HEK293 (cell line): ENCODE measurements around the gene CCDC187.

Experiments used
- CTCF ChIA-PET: fragments of 350-600 bp; formaldehyde crosslinking; extraction: SDS; loops from one replicate; lab custom pipeline; 2021; ENCODE audit warnings: antibody characterized with exemption; lab: Yijun Ruan, JAX
- POLR2A ChIA-PET: fragments of 300-600 bp; formaldehyde crosslinking; extraction: SDS; loops from one replicate; lab custom pipeline; 2020; ENCODE audit warnings: antibody characterized with exemption, inconsistent platforms; lab: Yijun Ruan, JAX
- H3K27ac ChIP-seq: fragments of 200-500 bp; sonication (Bioruptor generic); 2 replicates; pipeline ENCODE4 v1.5.1; 2014; ENCODE audit warnings: low read depth, low read length, control low read depth, inconsistent platforms; ENCODE audit errors: extremely low read depth
- H3K36me3 ChIP-seq, 2 experiments: fragments of 200-500 bp in 1 of 2; sonication (Bioruptor generic) in 1 of 2; 1 replicate in 1 of 2; 2 replicates in 1 of 2; pipeline ENCODE4 v1.5.1; 2014 to 2017; ENCODE audit warnings: inconsistent platforms in 2 of 2, low read length in 2 of 2; ENCODE audit not compliant: control insufficient read depth in 2 of 2, insufficient read depth in 1 of 2
- H3K4me1 ChIP-seq: fragments of 200-500 bp; sonication (Bioruptor generic); 2 replicates; pipeline ENCODE4 v1.5.1; 2014; ENCODE audit warnings: mild to moderate bottlenecking, low read length, inconsistent platforms; ENCODE audit not compliant: control insufficient read depth, insufficient read depth
- H3K4me3 ChIP-seq: 2 replicates; pipeline ENCODE4 v1.5.1; 2011; ENCODE audit warnings: low read depth, mild to moderate bottlenecking, control low read depth, low read length, moderate library complexity
- H3K9me3 ChIP-seq: fragments of 200-500 bp; sonication (Bioruptor generic); 2 replicates; pipeline ENCODE4 v1.5.1; 2014; ENCODE audit warnings: low read depth, low read length, inconsistent platforms; ENCODE audit not compliant: control insufficient read depth, insufficient read depth
- AEBP2 ChIP-seq: fragments of 450-650 bp; formaldehyde crosslinking; IDR thresholded peaks from 2 replicates; pipeline ENCODE4 v1.5.1; 2016; ENCODE audit warnings: missing biosample characterization, missing genetic modification characterization, borderline replicate concordance
- BCL11B ChIP-seq: fragments of 450-650 bp; formaldehyde crosslinking; IDR thresholded peaks from 2 replicates; pipeline ENCODE4 v1.5.1; 2016; ENCODE audit warnings: low read depth, missing biosample characterization, missing genetic modification characterization
- EGR2 ChIP-seq: fragments of 450-650 bp; formaldehyde crosslinking; IDR thresholded peaks from 2 replicates; pipeline ENCODE4 v1.5.1; 2016; ENCODE audit warnings: low read depth, missing biosample characterization, missing genetic modification characterization
- GLIS2 ChIP-seq: fragments of 450-650 bp; formaldehyde crosslinking; IDR thresholded peaks from 2 replicates; pipeline ENCODE4 v1.5.1; 2016; ENCODE audit warnings: missing biosample characterization, missing genetic modification characterization
- HOXA7 ChIP-seq: sonication (generic); formaldehyde crosslinking; IDR thresholded peaks from 2 replicates; pipeline ENCODE4 v1.8.1; 2022; ENCODE audit warnings: missing genetic modification reagents, borderline replicate concordance
- IKZF3 ChIP-seq: fragments of 450-650 bp; IDR thresholded peaks from 2 replicates; pipeline ENCODE4 v1.5.0; 2018; ENCODE audit warnings: missing biosample characterization, mild to moderate bottlenecking, missing genetic modification characterization, moderate library complexity
- MEIS1 ChIP-seq: sonication (generic); formaldehyde crosslinking; IDR thresholded peaks from 2 replicates; pipeline ENCODE4 v1.8.1; 2022; ENCODE audit warnings: missing genetic modification reagents, mild to moderate bottlenecking, borderline replicate concordance
- OVOL3 ChIP-seq: fragments of 450-650 bp; formaldehyde crosslinking; IDR thresholded peaks from 2 replicates; pipeline ENCODE4 v1.5.1; 2016; ENCODE audit warnings: missing biosample characterization, missing genetic modification characterization
- PBX3 ChIP-seq: sonication (generic); formaldehyde crosslinking; IDR thresholded peaks from 2 replicates; pipeline ENCODE4 v1.8.1; 2022; ENCODE audit warnings: mild to moderate bottlenecking, moderate library complexity, missing genetic modification reagents
- ZBTB11 ChIP-seq: fragments of 450-650 bp; formaldehyde crosslinking; conservative IDR thresholded peaks from 2 replicates; pipeline ENCODE4 v1.5.1; 2016; ENCODE audit warnings: low read depth, missing biosample characterization, missing genetic modification characterization
- ZBTB20 ChIP-seq: fragments of 450-650 bp; formaldehyde crosslinking; IDR thresholded peaks from 2 replicates; pipeline ENCODE4 v1.5.1; 2016; ENCODE audit warnings: missing biosample characterization, missing genetic modification characterization
- ZBTB21 ChIP-seq: fragments of 450-650 bp; formaldehyde crosslinking; IDR thresholded peaks from 2 replicates; pipeline ENCODE4 v1.5.1; 2017; ENCODE audit warnings: missing biosample characterization, missing genetic modification characterization
- ZBTB48 ChIP-seq: fragments of 450-650 bp; formaldehyde crosslinking; IDR thresholded peaks from 2 replicates; pipeline ENCODE4 v1.5.1; 2016; ENCODE audit warnings: missing biosample characterization, missing genetic modification characterization
- ZFP69B ChIP-seq: fragments of 450-650 bp; formaldehyde crosslinking; IDR thresholded peaks from 2 replicates; pipeline ENCODE4 v1.5.1; 2016; ENCODE audit warnings: missing biosample characterization, missing genetic modification characterization
- ZIC2 ChIP-seq: fragments of 450-650 bp; formaldehyde crosslinking; IDR thresholded peaks from 2 replicates; pipeline ENCODE4 v1.5.1; 2016; ENCODE audit warnings: missing biosample characterization, missing genetic modification characterization
- ZNF202 ChIP-seq: fragments of 450-650 bp; formaldehyde crosslinking; IDR thresholded peaks from 2 replicates; pipeline ENCODE4 v1.5.1; 2016; ENCODE audit warnings: missing biosample characterization, missing genetic modification characterization, borderline replicate concordance
- ZNF221 ChIP-seq: fragments of 450-650 bp; formaldehyde crosslinking; IDR thresholded peaks from 2 replicates; pipeline ENCODE4 v1.5.1; 2017; ENCODE audit warnings: missing biosample characterization, missing genetic modification characterization, borderline replicate concordance
- ZNF292 ChIP-seq: fragments of 450-650 bp; formaldehyde crosslinking; IDR thresholded peaks from 2 replicates; pipeline ENCODE4 v1.5.1; 2016; ENCODE audit warnings: low read depth, missing biosample characterization, missing genetic modification characterization, borderline replicate concordance
- ZNF433 ChIP-seq: fragments of 450-650 bp; formaldehyde crosslinking; IDR thresholded peaks from 2 replicates; pipeline ENCODE4 v1.5.1; 2016; ENCODE audit warnings: missing biosample characterization, missing genetic modification characterization, low read depth
- ZNF518A ChIP-seq: fragments of 450-650 bp; formaldehyde crosslinking; conservative IDR thresholded peaks from 2 replicates; pipeline ENCODE4 v1.5.1; 2016; ENCODE audit warnings: low read depth, missing biosample characterization, missing genetic modification characterization
- ZNF555 ChIP-seq: fragments of 450-650 bp; formaldehyde crosslinking; conservative IDR thresholded peaks from 2 replicates; pipeline ENCODE4 v1.5.1; 2017; ENCODE audit warnings: missing biosample characterization, mild to moderate bottlenecking, missing genetic modification characterization, inconsistent platforms
- ZNF629 ChIP-seq: fragments of 450-650 bp; formaldehyde crosslinking; IDR thresholded peaks from 2 replicates; pipeline ENCODE4 v1.5.1; 2017; ENCODE audit warnings: missing biosample characterization, missing genetic modification characterization
- ZNF660 ChIP-seq: fragments of 450-650 bp; IDR thresholded peaks from 2 replicates; pipeline ENCODE4 v1.5.1; 2018; ENCODE audit warnings: missing biosample characterization, mild to moderate bottlenecking, missing genetic modification characterization
- ZNF692 ChIP-seq: fragments of 450-650 bp; formaldehyde crosslinking; IDR thresholded peaks from 2 replicates; pipeline ENCODE4 v1.5.1; 2016; ENCODE audit warnings: missing biosample characterization, missing genetic modification characterization
- ZNF747 ChIP-seq: fragments of 450-650 bp; formaldehyde crosslinking; IDR thresholded peaks from 2 replicates; pipeline ENCODE4 v1.5.1; 2016; ENCODE audit warnings: missing biosample characterization, missing genetic modification characterization
- ZSCAN23 ChIP-seq: fragments of 450-650 bp; formaldehyde crosslinking; IDR thresholded peaks from 2 replicates; pipeline ENCODE4 v1.5.1; 2016; ENCODE audit warnings: missing biosample characterization, missing genetic modification characterization

Gene CCDC187

DNA sequence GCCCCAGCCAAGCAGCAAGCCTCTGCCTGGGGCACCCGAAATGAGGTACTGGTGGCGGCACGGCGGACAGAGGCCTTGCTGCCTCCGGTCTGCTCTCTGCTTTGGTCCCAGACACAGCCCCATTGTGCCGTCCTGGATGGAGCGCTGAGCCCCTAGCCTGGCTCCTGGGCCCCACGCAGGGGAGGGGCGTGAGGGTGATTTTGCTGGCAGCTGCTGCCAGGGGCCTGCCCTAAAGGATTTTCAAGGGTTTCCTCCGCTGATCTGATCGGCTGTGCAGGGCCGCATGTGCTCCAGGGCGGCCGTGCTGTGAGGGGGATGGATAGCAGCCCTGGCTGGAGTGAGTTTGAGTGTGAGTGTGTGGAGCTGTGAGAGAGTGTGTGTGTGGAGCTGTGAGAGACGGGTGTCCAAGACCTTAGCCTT, 24.7 kb upstream of the CCDC187 start:
- ChIA-PET POLR2A (interaction anchor here (0.8 to 2.0 kb wide), 3 partner anchors 18 to 42 kb away, joined by 3 to 8 read pairs (median 6); no protein-coding TSS in a partner anchor), CTCF (interaction anchor here (0.6 to 2.9 kb wide), 5 partner anchors 11 to 401 kb away, joined by 3 to 23 read pairs (median 3); no protein-coding TSS in a partner anchor)
- Histone ChIP-seq H3K4me3 (peak overlapping the region; percentile 58), H3K36me3 (peaks cover 0 to 9% of the 10 kb centered on the region in 2 experiments; a peak in 1 of 3 replicates), H3K4me1 (peaks cover 8% of the 10 kb centered on the region), H3K27ac (peak overlapping the region; percentile 66; the same call in 1 of the 2 replicates), H3K9me3 (no peaks in the 10 kb centered on the region)
- no peak for TF ChIP-seq ZNF292
- TF ChIP-seq EGR2 (tag by site-specific recombination), result no peak
- TF ChIP-seq MEIS1 (CRISPR knock-in tag), result no peak
- no peak for TF ChIP-seq ZNF221 (tag by site-specific recombination)
- no peak for TF ChIP-seq ZNF747
- no peak for TF ChIP-seq ZNF660 (tag by site-specific recombination)
- TF ChIP-seq ZBTB20 (tag by site-specific recombination), result peak; percentile 60; the same call in 1 of the 2 replicates
- no peak for TF ChIP-seq ZSCAN23 (tag by site-specific recombination)
- no peak for TF ChIP-seq ZNF555 (tag by site-specific recombination)
- no peak for TF ChIP-seq BCL11B (tag by site-specific recombination)
- TF ChIP-seq ZNF629 (tag by site-specific recombination), result no peak
- TF ChIP-seq PBX3 (CRISPR knock-in tag), result no peak
- TF ChIP-seq ZNF202 (tag by site-specific recombination), result no peak
- peak; percentile 80 for TF ChIP-seq ZBTB48 (tag by site-specific recombination)
- TF ChIP-seq OVOL3 (tag by site-specific recombination), result no peak
- TF ChIP-seq ZNF518A (tag by site-specific recombination), result no peak
- TF ChIP-seq ZNF692, result peak; percentile 89
- TF ChIP-seq AEBP2 (tag by site-specific recombination), result no peak
- TF ChIP-seq HOXA7 (CRISPR knock-in tag), result no peak
- peak; percentile 7; the same call in 1 of the 2 replicates for TF ChIP-seq GLIS2 (tag by site-specific recombination)
- TF ChIP-seq ZIC2 (tag by site-specific recombination), result no peak
- no peak for TF ChIP-seq ZBTB11 (tag by site-specific recombination)
- no peak for TF ChIP-seq ZNF433 (tag by site-specific recombination)
- TF ChIP-seq ZFP69B (tag by site-specific recombination), result peak; percentile 75
- TF ChIP-seq IKZF3 (tag by site-specific recombination), result no peak
- no peak for TF ChIP-seq ZBTB21
